HCT116 (cell line): ENCODE measurements around the gene MELTF. TPM values are rescaled to one million over a fixed set of nuclear protein-coding genes. Genes with fewer than 3 reads are reported as not detected.

Source experiments
- ATAC-seq: fragments of 200-7000 bp; cut with Tn5 transposase; 2 replicates; pipeline ENCODE4 v1.9.1; 2020; ENCODE audit warnings: mild to moderate bottlenecking, moderate library complexity
- BruUV-seq: library from RNA; stranded (reverse); fragments of 400-500 nt; replicated peaks from 2 replicates; lab custom pipeline; 2021; lab: Mats Ljungman, UMichigan
- CTCF ChIA-PET: fragments of 300-600 bp; sonication (Branson Sonifier 250); formaldehyde crosslinking; loops from one replicate; lab custom pipeline; 2021; ENCODE audit warnings: antibody characterized with exemption; lab: Charles Lee
- POLR2A ChIA-PET: fragments of 300-600, 350-600 bp; sonication (Branson Sonifier 250); formaldehyde crosslinking; loops from one replicate; lab custom pipeline; 2021; ENCODE audit warnings: antibody characterized with exemption; lab: Charles Lee
- RAD21 ChIA-PET, 2 experiments: fragments of 300-600 bp; sonication (Branson Sonifier 250); formaldehyde crosslinking; loops; one replicate each; lab custom pipeline; 2023; ENCODE audit warnings: low total read pairs in 2 of 2; ENCODE audit not compliant: uncharacterized antibody in 2 of 2, unreplicated experiment in 2 of 2, low non-redundant PET in 1 of 2; lab: Charles Lee
- DNase-seq: peaks from one replicate; pipeline ENCODE4 v3.0.0-alpha.2; 2010; ENCODE audit warnings: low read depth, low spot score
- H2AFZ ChIP-seq: fragments of 200-600 bp; shearing (Covaris generic), sonication (generic); 2 replicates; pipeline ENCODE4 v1.6.1; 2017; ENCODE audit warnings: low read depth, mixed run types, mixed read lengths, antibody characterized with exemption, low read length; ENCODE audit not compliant: poor library complexity, severe bottlenecking
- H3K27ac ChIP-seq: 2 replicates; pipeline ENCODE4 v1.5.1; 2012; ENCODE audit warnings: low read depth, low read length
- H3K27me3 ChIP-seq: fragments of 200-600 bp; sonication (generic); 2 replicates; pipeline ENCODE4 v1.6.1; 2016; ENCODE audit warnings: mixed run types, low read length, mixed read lengths; ENCODE audit not compliant: insufficient read depth
- H3K36me3 ChIP-seq, 2 experiments: fragments of 200-500 bp in 1 of 2; fragments of 200-600 bp in 1 of 2; sonication (Bioruptor generic) in 1 of 2; sonication (generic) in 1 of 2; 2 replicates each; pipeline versions ENCODE4 v1.5.1 to v1.6.1; 2014 to 2016; ENCODE audit warnings: low read length in 2 of 2, inconsistent platforms in 1 of 2, mixed read lengths in 1 of 2, mixed run types in 1 of 2; ENCODE audit not compliant: insufficient read depth in 2 of 2, control insufficient read depth in 1 of 2
- H3K4me1 ChIP-seq, 2 experiments: fragments of 200-600 bp in 1 of 2; sonication (generic) in 1 of 2; 2 replicates each; pipeline versions ENCODE4 v1.5.1 to v1.6.1; 2012 to 2017; ENCODE audit warnings: low read length in 2 of 2, inconsistent platforms in 1 of 2, mild to moderate bottlenecking in 1 of 2, mixed read lengths in 1 of 2, mixed run types in 1 of 2, moderate library complexity in 1 of 2; ENCODE audit not compliant: insufficient read depth in 2 of 2, control insufficient read depth in 1 of 2
- H3K4me2 ChIP-seq: fragments of 200-600 bp; sonication (generic); 2 replicates; pipeline ENCODE4 v1.6.1; 2017; ENCODE audit warnings: mixed run types, low read length, mixed read lengths
- H3K4me3 ChIP-seq, 2 experiments: fragments of 200-600 bp in 1 of 2; sonication (generic) in 1 of 2; replicated peaks in 1 of 2; 2 replicates each; pipeline ENCODE4 v1.5.1; 2011 to 2016; ENCODE audit warnings: low read length in 2 of 2, control low read depth in 1 of 2, low read depth in 1 of 2, mild to moderate bottlenecking in 1 of 2, mixed read lengths in 1 of 2, mixed run types in 1 of 2
- H3K79me2 ChIP-seq: fragments of 200-600 bp; sonication (generic); 2 replicates; pipeline ENCODE4 v1.6.1; 2017; ENCODE audit warnings: mild to moderate bottlenecking, mixed run types, low read length, moderate library complexity, mixed read lengths; ENCODE audit not compliant: insufficient read depth
- H3K9ac ChIP-seq: fragments of 200-600 bp; sonication (generic); 2 replicates; pipeline ENCODE4 v1.6.1; 2016; ENCODE audit warnings: low read length, mixed read lengths
- H3K9me2 ChIP-seq: fragments of 200-600 bp; sonication (generic), shearing (Covaris generic); 2 replicates; pipeline ENCODE4 v1.6.1; 2017; ENCODE audit warnings: mixed run types, mild to moderate bottlenecking, moderate library complexity; ENCODE audit not compliant: insufficient read depth
- H3K9me3 ChIP-seq, 2 experiments: fragments of 200-500 bp in 1 of 2; fragments of 200-600 bp in 1 of 2; sonication (Bioruptor generic) in 1 of 2; sonication (generic) in 1 of 2; 2 replicates each; pipeline ENCODE4 v1.6.1; 2014 to 2017; ENCODE audit warnings: low read length in 2 of 2, mixed read lengths in 2 of 2, inconsistent platforms in 1 of 2, low read depth in 1 of 2, mild to moderate bottlenecking in 1 of 2, mixed run types in 1 of 2, moderate library complexity in 1 of 2; ENCODE audit not compliant: control insufficient read depth in 1 of 2, insufficient read depth in 1 of 2
- H4K20me1 ChIP-seq: fragments of 200-600 bp; sonication (generic), shearing (Covaris generic); 2 replicates; pipeline ENCODE4 v1.6.1; 2017; ENCODE audit warnings: mixed run types, mild to moderate bottlenecking, moderate library complexity; ENCODE audit not compliant: insufficient read depth
- CBX3 ChIP-seq: IDR thresholded peaks from 2 replicates; pipeline ENCODE4 v1.6.1; 2012; ENCODE audit warnings: low read depth
- CEBPB ChIP-seq: IDR thresholded peaks from 2 replicates; pipeline ENCODE4 v1.6.1; 2012; ENCODE audit warnings: low read depth
- EZH2phosphoT487 ChIP-seq: fragments of 200-600 bp; IDR thresholded peaks from 2 replicates; pipeline ENCODE4 v1.6.1; 2018; ENCODE audit warnings: antibody characterized with exemption, borderline replicate concordance
- RAD21 ChIP-seq: IDR thresholded peaks from 2 replicates; pipeline ENCODE4 v1.6.1; 2012; ENCODE audit warnings: low read depth, mild to moderate bottlenecking
- SP1 ChIP-seq: IDR thresholded peaks from 2 replicates; pipeline ENCODE4 v1.6.1; 2012; ENCODE audit warnings: low read depth
- TCF7L2 ChIP-seq: IDR thresholded peaks from 2 replicates; pipeline ENCODE4 v1.7.0; 2011; ENCODE audit warnings: borderline replicate concordance, inconsistent platforms; ENCODE audit not compliant: insufficient read depth, insufficient read length; ENCODE audit errors: extremely low read depth
- ZBTB33 ChIP-seq: IDR thresholded peaks from 2 replicates; pipeline ENCODE4 v1.6.1; 2011; ENCODE audit warnings: mild to moderate bottlenecking, low read length, moderate library complexity; ENCODE audit not compliant: insufficient replicate concordance; ENCODE audit errors: extremely low read depth
- ZFX ChIP-seq: fragments of 450-650 bp; IDR thresholded peaks from 2 replicates; pipeline ENCODE4 v1.6.1; 2017
- ZNF274 ChIP-seq: fragments of 200-500 bp; sonication (Bioruptor generic); IDR thresholded peaks from 2 replicates; pipeline ENCODE4 v1.6.1; 2014; ENCODE audit warnings: mild to moderate bottlenecking, low read depth, low read length, inconsistent platforms
- intact Hi-C: fragments of 100-400 bp; cut with micrococcal nuclease; formaldehyde crosslinking; loops from 2 replicates; pipeline ENCODE4 v1.10.0; 2022
- total RNA-seq: library from RNA; stranded (reverse); gene quantifications from one replicate; pipeline ENCODE4 v1.2.1, GENCODE V29; 2021; ENCODE audit not compliant: unreplicated experiment
- TF ChIP-seq, protein P1 (sequence below), 3 experiments: fragments of 200-600 bp in 1 of 3; sonication (generic) in 1 of 3; IDR thresholded peaks in 2 of 3; conservative IDR thresholded peaks in 1 of 3; 2 replicates each; pipeline ENCODE4 v1.5.1; 2012 to 2017; ENCODE audit warnings: low read depth in 2 of 3, low read length in 2 of 3, antibody characterized with exemption in 1 of 3, borderline replicate concordance in 1 of 3, control low read depth in 1 of 3, mild to moderate bottlenecking in 1 of 3, mixed read lengths in 1 of 3, mixed run types in 1 of 3, moderate library complexity in 1 of 3; ENCODE audit not compliant: insufficient read depth in 1 of 3

MELTF gene
- total RNA-seq, 1 experiment from 2014 or later, result 47.6 TPM

DNA sequence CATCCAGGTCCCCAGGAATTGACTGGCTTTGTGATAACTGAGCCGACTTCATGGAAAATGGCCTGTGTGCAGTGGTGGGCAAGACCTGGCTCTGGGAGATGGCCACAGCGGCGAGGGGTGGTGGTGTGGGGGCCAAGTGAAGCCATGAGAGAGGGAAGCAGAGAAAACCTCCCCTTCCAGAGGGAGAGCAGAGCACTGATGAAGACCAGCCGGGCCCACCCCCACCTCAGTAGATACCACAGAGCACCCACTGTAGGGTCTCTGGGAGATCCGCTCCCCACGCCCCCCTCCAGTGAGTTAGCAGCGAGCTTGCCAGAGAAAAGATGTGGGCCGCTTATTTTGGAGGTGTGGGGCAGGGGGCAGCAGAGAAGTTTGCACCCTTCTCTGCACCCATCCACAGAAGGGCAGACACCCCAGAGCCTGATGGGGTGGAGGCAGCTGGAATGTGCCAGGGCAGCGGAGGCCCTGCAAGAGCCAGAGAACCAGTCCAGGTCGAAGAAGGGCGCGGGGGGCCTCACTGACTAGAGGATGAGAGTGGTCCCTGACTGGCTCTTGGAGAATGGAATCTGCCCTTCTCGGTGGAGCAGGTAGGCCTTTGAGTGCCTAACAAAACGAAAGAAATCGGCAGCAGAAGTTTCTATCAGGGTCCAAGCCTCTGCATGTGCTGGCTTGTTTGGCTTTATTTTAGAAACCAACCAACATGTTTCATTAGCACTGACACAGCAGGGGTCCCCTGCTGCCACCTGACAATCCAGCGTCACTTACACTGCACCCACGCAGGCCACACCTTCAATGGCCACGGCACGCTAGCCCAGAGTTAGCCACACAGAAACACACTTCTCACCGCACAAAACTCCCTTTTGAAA is 28.3 kb downstream of the MELTF start:
- TF ChIP-seq CEBPB (no peak), TCF7L2 (no peak), EZH2phosphoT487 (no peak), CBX3 (no peak), SP1 (no peak), RAD21 (no peak), ZBTB33 (no peak), ZNF274 (no peak), ZFX (no peak)
- TF ChIP-seq, protein P1, sequence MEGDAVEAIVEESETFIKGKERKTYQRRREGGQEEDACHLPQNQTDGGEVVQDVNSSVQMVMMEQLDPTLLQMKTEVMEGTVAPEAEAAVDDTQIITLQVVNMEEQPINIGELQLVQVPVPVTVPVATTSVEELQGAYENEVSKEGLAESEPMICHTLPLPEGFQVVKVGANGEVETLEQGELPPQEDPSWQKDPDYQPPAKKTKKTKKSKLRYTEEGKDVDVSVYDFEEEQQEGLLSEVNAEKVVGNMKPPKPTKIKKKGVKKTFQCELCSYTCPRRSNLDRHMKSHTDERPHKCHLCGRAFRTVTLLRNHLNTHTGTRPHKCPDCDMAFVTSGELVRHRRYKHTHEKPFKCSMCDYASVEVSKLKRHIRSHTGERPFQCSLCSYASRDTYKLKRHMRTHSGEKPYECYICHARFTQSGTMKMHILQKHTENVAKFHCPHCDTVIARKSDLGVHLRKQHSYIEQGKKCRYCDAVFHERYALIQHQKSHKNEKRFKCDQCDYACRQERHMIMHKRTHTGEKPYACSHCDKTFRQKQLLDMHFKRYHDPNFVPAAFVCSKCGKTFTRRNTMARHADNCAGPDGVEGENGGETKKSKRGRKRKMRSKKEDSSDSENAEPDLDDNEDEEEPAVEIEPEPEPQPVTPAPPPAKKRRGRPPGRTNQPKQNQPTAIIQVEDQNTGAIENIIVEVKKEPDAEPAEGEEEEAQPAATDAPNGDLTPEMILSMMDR (IDR thresholded peaks at IDR 0.05 in 2 of 3, conservative IDR thresholded peaks at IDR 0.05 in 1 of 3; ENCODE audit: borderline replicate concordance in 1 of 3, insufficient read depth in 1 of 3, low read depth in 2 of 3, low read length in 2 of 3), result no peak
- no peak overlapping the region for H3K9ac ChIP-seq
- ATAC-seq (no peak), DNase-seq (no peak)
- ChIA-PET CTCF (interaction anchor here (2.3 kb wide), 1 partner anchor 186 kb away, joined by 7 read pairs; no protein-coding TSS in a partner anchor), RAD21 (no interaction called here), POLR2A (no interaction called here)
- intact Hi-C loops, result no loop called here
- H3K27me3 ChIP-seq, result no peaks in the 10 kb centered on the region
- no peaks in the 10 kb centered on the region for H4K20me1 ChIP-seq
- H3K4me1 ChIP-seq, result peaks cover 16 to 27% of the 10 kb centered on the region in 2 experiments; a peak in 3 of 4 replicates
- H3K36me3 ChIP-seq, result no peaks in the 10 kb centered on the region
- BruUV-seq, result no TSS peak
- no peak overlapping the region for H3K4me2 ChIP-seq
- no peak overlapping the region for H3K27ac ChIP-seq
- H3K79me2 ChIP-seq, result no peaks in the 10 kb centered on the region
- H3K4me3 ChIP-seq, result no peak overlapping the region
- H3K9me2 ChIP-seq, result no peaks in the 10 kb centered on the region
- H2AFZ ChIP-seq, result no peak overlapping the region
- H3K9me3 ChIP-seq, result no peaks in the 10 kb centered on the region
